GM21390 (cell line): ENCODE results near the gene AHRR.

Source experiments
- ATAC-seq: cut with Tn5 transposase; IDR thresholded peaks from one replicate; pipeline ENCODE4 v1.9.1; 2021; ENCODE audit not compliant: unreplicated experiment

The AHRR gene

GRCh38 chr5:438481-438981 lies 117.0 kb downstream of the AHRR start:
- no peak for ATAC-seq

- no peak for ATAC-seq
Measured at GRCh38 chr5:439181-439580, 117.7 kb downstream of the AHRR start.

GRCh38 chr5:439636-440035 lies 118.1 kb downstream of the AHRR start:
- ATAC-seq = no peak

GRCh38 chr5:440401-441201 lies 119.1 kb downstream of the AHRR start:
- no peak for ATAC-seq

GRCh38 chr5:441996-442334 lies 120.5 kb downstream of the AHRR start:
- ATAC-seq = no peak

- peak; percentile 89 for ATAC-seq
Measured at GRCh38 chr5:442335-443238, 121.1 kb downstream of the AHRR start, which contains the start of gene EXOC3. Gene EXOC3 (plus strand): TSS chr5:443176. CDS start chr5:446206, 3,030 bp downstream.

GRCh38 chr5:443239-444151 lies 122.0 kb downstream of the AHRR start:
- ATAC-seq = peak; percentile 22

- no peak for ATAC-seq
Measured at GRCh38 chr5:444226-444625, 122.7 kb downstream of the AHRR start.

- ATAC-seq = no peak
Measured at GRCh38 chr5:445591-445990, 124.1 kb downstream of the AHRR start.

GRCh38 chr5:446066-446882 lies 124.8 kb downstream of the AHRR start:
- no peak for ATAC-seq

- ATAC-seq = no peak
Measured at GRCh38 chr5:446883-447263, 125.4 kb downstream of the AHRR start.

- no peak for ATAC-seq
Measured at GRCh38 chr5:447501-447900, 126.0 kb downstream of the AHRR start.

GRCh38 chr5:448061-448765 lies 126.7 kb downstream of the AHRR start:
- no peak for ATAC-seq

- ATAC-seq = no peak
Measured at GRCh38 chr5:448766-449090, 127.2 kb downstream of the AHRR start.

GRCh38 chr5:449151-449550 lies 127.6 kb downstream of the AHRR start:
- no peak for ATAC-seq

- ATAC-seq = no peak
Measured at GRCh38 chr5:451587-452458, 130.3 kb downstream of the AHRR start.

- no peak for ATAC-seq
Measured at GRCh38 chr5:452978-453710, 131.6 kb downstream of the AHRR start.
